ENCODE data around the gene SOX5.

GRCh38 chr12:23813206-23813605 is 136.3 kb downstream of the SOX5 start:
- TF ChIP-seq CTCF (IDR thresholded peaks at IDR 0.05 in 2 of 3, conservative IDR thresholded peaks at IDR 0.05 in 1 of 3; ENCODE audit: borderline replicate concordance in 1 of 3, insufficient read depth in 1 of 3, low read depth in 2 of 3, low read length in 2 of 3): no peak
- no peak for TF ChIP-seq FOSL1 (IDR thresholded peaks at IDR 0.05; ENCODE audit: low read depth)
- TF ChIP-seq EZH2phosphoT487 (IDR thresholded peaks at IDR 0.05; ENCODE audit: borderline replicate concordance): no peak
- no peak for TF ChIP-seq JUND (IDR thresholded peaks at IDR 0.05)
- TF ChIP-seq EZH2 (IDR thresholded peaks at IDR 0.05): no peak
- TF ChIP-seq POLR2AphosphoS5 (IDR thresholded peaks at IDR 0.05; ENCODE audit: low read depth, low read length): no peak
- no peak for TF ChIP-seq SIN3A (IDR thresholded peaks at IDR 0.05; ENCODE audit: low read depth)
- no peak for TF ChIP-seq POLR2A (IDR thresholded peaks at IDR 0.05; ENCODE audit: borderline replicate concordance, extremely low read depth, insufficient read depth, insufficient read length)
- no peak for TF ChIP-seq SP1 (IDR thresholded peaks at IDR 0.05; ENCODE audit: low read depth)
- no peak for TF ChIP-seq ATF3 (IDR thresholded peaks at IDR 0.05)
- no peak for TF ChIP-seq YY1 (IDR thresholded peaks at IDR 0.05; ENCODE audit: extremely low read depth, insufficient replicate concordance, low read depth, low read length)
